Memory B cell (primary cell): Measurements from ENCODE around the gene FBXW8.

Source experiments
- ATAC-seq: fragments of 150-1000 bp; cut with Tn5 transposase; 2 replicates; pipeline ENCODE4 v1.10.0; 2021; ENCODE audit warnings: low read depth, mild to moderate bottlenecking, moderate library complexity
- DNase-seq, 2 donors: peaks; one replicate each; pipeline ENCODE4 v3.0.0; 2022; ENCODE audit warnings: low spot score in 2 of 2
- H3K27ac Mint-ChIP-seq: one replicate; pipeline ENCODE4 v1.8.0; 2022; ENCODE audit warnings: mild to moderate bottlenecking, moderate library complexity, mixed read lengths
- H3K27me3 Mint-ChIP-seq: one replicate; pipeline ENCODE4 v1.8.0; 2022; ENCODE audit warnings: mixed read lengths
- H3K36me3 Mint-ChIP-seq: one replicate; pipeline ENCODE4 v1.8.0; 2022; ENCODE audit warnings: mild to moderate bottlenecking, mixed read lengths
- H3K4me1 Mint-ChIP-seq: one replicate; pipeline ENCODE4 v1.8.0; 2022; ENCODE audit warnings: mixed read lengths
- H3K4me3 Mint-ChIP-seq: one replicate; pipeline ENCODE4 v1.8.0; 2022; ENCODE audit warnings: mild to moderate bottlenecking, moderate library complexity, mixed read lengths
- H3K9me3 Mint-ChIP-seq: one replicate; pipeline ENCODE4 v1.8.0; 2022; ENCODE audit warnings: mixed read lengths

The FBXW8 gene

DNA sequence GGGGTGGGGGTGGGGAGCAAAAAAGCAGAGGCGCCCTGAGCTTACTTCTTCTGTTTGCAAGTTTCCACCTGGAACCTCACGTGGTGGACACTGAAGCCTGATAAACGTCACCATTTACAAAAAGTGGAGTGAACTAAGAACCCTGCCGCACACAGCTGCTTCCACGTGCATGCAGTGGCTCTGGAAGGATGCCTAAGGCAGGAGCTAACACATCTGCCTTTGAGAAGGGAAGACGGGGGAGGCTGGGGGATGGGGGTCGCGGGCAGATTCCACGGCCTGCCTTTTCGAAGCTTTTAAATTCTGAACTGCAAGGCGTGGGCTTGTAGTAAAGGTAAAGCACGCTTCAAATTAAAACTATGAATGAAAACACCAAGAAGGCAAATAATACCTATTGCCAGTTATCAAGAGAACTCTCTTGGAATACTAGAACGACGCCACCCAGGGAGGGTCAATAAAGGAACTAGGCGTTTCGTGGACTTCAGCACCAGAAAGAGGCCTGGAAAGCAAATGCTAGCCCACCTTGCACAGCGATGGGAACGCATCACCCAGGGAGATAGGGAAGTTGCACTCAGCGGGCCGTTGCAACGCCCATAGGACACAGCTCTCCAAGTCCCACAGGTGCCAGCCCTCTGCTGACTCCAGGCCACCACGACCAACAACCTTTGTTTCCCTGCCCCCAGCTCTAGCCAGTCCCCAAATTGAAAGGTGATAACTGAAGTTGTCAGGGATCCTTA, 126.7 kb downstream of the FBXW8 start:
- Mint-ChIP-seq H3K27me3 (no peaks in the 10 kb centered on the region), H3K27ac (no peak overlapping the region), H3K36me3 (no peaks in the 10 kb centered on the region), H3K9me3 (no peaks in the 10 kb centered on the region), H3K4me3 (no peak overlapping the region), H3K4me1 (peaks cover 8% of the 10 kb centered on the region)
- ATAC-seq (no peak), DNase-seq (no peak)

GRCh38 chr12:117038023-117038680, 127.4 kb downstream of the FBXW8 start:
- Mint-ChIP-seq H3K9me3 (no peaks in the 10 kb centered on the region), H3K4me3 (no peak overlapping the region), H3K4me1 (peaks cover 7% of the 10 kb centered on the region), H3K27me3 (no peaks in the 10 kb centered on the region), H3K36me3 (no peaks in the 10 kb centered on the region), H3K27ac (no peak overlapping the region)
- ATAC-seq (no peak), DNase-seq (no peak)

- ATAC-seq (no peak), DNase-seq (no peak)
- Mint-ChIP-seq H3K27me3 (no peaks in the 10 kb centered on the region), H3K36me3 (no peaks in the 10 kb centered on the region), H3K4me1 (peaks cover 2% of the 10 kb centered on the region), H3K4me3 (no peak overlapping the region), H3K27ac (no peak overlapping the region), H3K9me3 (no peaks in the 10 kb centered on the region)
These were observed 128.2 kb downstream of the FBXW8 start for GRCh38 chr12:117038919-117039318.

DNA sequence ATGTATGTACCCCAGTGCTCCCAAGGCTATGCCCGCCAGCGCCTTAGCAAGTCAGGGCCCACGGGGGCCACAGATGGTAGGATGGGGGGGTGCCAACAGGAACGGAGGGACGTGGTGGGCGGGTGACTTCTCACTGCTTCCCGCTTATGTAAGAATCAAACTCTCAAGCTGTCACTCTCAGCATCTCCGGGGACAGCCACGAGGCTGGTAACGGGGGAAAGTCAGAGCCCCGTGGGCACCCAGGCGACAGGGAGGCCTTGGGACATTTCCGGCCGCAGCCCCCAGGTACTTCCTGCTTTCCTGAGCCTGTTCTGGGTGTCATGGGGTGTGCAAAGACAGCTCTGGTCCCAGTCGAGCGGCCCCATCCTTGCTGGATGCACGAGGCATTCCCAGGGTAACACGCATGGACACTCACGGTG, 129.2 kb downstream of the FBXW8 start:
- H3K27ac Mint-ChIP-seq: no peak overlapping the region
- DNase-seq: no peak
- peaks cover 2% of the 10 kb centered on the region for H3K4me1 Mint-ChIP-seq
- H3K27me3 Mint-ChIP-seq: no peaks in the 10 kb centered on the region
- no peaks in the 10 kb centered on the region for H3K36me3 Mint-ChIP-seq
- H3K9me3 Mint-ChIP-seq: no peaks in the 10 kb centered on the region
- no peak overlapping the region for H3K4me3 Mint-ChIP-seq
- ATAC-seq: no peak

DNA sequence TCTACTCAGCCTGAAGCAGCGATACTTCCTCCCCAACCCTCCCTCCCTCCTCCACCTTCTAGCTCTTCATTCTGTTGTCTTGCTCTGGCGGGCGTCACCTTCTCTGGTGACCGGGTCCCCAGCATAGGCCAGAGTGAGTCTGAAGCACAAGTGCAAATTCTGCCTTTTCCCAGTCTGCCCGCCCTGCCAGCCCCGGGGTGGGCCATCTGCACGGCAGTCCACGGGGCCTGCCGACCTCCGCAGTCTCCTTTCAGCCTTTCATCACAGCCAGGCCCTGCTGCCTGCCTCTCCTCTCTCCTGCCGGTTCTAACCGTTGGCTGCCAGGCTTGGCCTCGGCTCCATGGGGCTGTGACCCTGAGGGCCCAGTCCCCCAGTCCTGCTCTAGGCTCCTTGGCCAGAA, 129.7 kb downstream of the FBXW8 start:
- ATAC-seq (no peak), DNase-seq (no peak)
- Mint-ChIP-seq H3K36me3 (no peaks in the 10 kb centered on the region), H3K9me3 (no peaks in the 10 kb centered on the region), H3K4me3 (no peak overlapping the region), H3K4me1 (peaks cover 4% of the 10 kb centered on the region), H3K27ac (no peak overlapping the region), H3K27me3 (no peaks in the 10 kb centered on the region)

DNA sequence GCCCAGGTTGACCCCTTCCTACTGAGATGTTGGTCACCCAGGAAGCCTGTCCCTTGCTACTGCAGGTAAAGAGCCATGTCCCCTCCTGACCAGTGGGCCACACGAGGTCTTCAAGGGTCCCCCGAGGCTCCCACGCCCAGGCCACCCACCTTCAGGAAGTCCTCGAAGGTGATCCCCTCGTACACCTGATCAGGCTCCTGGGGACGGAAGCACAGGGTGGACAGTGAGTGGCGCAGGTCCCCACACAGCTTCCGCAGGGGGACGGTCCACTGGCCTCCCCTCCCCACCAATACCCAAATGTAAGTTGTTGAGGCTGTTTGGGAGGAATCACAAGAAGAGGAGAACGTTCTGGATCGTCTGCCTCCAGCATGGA, 131.0 kb downstream of the FBXW8 start:
- no peak for ATAC-seq

DNA sequence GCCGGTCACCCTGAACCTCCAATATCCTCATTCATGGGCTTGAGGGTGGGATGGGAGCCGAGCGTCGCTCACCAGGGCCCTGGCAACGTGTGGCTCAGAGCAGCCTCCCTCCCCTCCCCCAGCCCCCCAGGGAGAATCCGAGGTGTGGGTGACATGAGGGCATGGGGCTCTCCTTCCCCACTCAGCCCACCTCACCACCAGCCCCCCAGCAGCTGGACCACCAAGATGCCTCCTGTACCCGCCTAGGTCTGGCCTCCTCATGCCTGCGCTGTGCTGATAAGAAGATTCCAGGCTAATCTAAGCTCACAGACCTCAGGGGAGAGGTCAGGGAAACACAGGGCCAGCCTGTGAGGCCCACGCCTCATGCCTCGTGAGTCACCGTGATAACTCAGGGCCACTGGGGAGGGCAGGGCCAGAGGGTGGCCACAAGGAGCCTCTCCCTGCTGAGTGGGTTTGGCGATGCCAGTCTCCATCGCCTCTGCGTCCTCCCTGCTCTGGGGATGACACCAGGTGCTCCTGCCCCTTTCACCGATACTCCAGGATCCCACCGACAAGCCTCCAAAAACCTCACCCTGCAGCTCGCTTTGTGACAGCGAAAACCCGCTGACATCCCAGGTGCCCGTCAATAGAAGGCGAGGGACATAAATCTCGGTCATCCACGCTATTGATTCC, 131.6 kb downstream of the FBXW8 start:
- H3K4me3 Mint-ChIP-seq: no peak overlapping the region
- no peak for ATAC-seq
- H3K36me3 Mint-ChIP-seq: no peaks in the 10 kb centered on the region
- no peak overlapping the region for H3K27ac Mint-ChIP-seq
- H3K4me1 Mint-ChIP-seq: peaks cover 9% of the 10 kb centered on the region
- H3K27me3 Mint-ChIP-seq: no peaks in the 10 kb centered on the region
- DNase-seq: no peak
- no peaks in the 10 kb centered on the region for H3K9me3 Mint-ChIP-seq

More for the DNA sequence above, 131.0 kb downstream of the FBXW8 start:
- DNase-seq: no peak
- Mint-ChIP-seq H3K4me3 (no peak overlapping the region), H3K4me1 (peaks cover 9% of the 10 kb centered on the region), H3K9me3 (no peaks in the 10 kb centered on the region), H3K36me3 (no peaks in the 10 kb centered on the region), H3K27me3 (no peaks in the 10 kb centered on the region), H3K27ac (no peak overlapping the region)

DNA sequence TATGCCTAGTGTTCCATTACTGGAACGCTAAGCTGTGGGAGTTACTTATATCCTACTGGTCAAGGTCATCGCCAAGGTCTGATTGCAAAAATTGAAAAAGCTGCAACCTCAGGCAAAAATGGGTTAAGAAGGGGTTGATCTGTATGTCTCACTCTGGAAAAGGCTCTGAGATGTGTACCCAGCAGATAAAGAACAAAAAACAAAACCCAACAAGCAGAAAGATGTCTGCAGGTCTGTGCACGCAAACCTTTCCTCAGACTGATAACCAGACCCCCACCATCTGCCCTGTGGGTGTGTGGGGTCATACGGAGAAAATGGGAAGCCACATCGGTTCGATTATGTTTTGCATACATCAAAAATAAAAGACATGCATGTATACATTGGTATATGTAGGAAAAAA, 132.1 kb downstream of the FBXW8 start:
- H3K36me3 Mint-ChIP-seq: no peaks in the 10 kb centered on the region
- no peaks in the 10 kb centered on the region for H3K27me3 Mint-ChIP-seq
- DNase-seq (no peak), ATAC-seq (no peak)
- peaks cover 9% of the 10 kb centered on the region for H3K4me1 Mint-ChIP-seq
- no peaks in the 10 kb centered on the region for H3K9me3 Mint-ChIP-seq
- no peak overlapping the region for H3K27ac Mint-ChIP-seq
- H3K4me3 Mint-ChIP-seq: no peak overlapping the region

- Mint-ChIP-seq H3K4me1 (peaks cover 9% of the 10 kb centered on the region), H3K27ac (no peak overlapping the region), H3K27me3 (no peaks in the 10 kb centered on the region), H3K36me3 (no peaks in the 10 kb centered on the region), H3K9me3 (no peaks in the 10 kb centered on the region), H3K4me3 (no peak overlapping the region)
- ATAC-seq (no peak), DNase-seq (no peak)
These were observed 133.6 kb downstream of the FBXW8 start for GRCh38 chr12:117044311-117044710.

- H3K27ac Mint-ChIP-seq: no peak overlapping the region
- H3K4me3 Mint-ChIP-seq: no peak overlapping the region
- ATAC-seq (no peak), DNase-seq (no peak)
- H3K9me3 Mint-ChIP-seq: no peaks in the 10 kb centered on the region
- peaks cover 9% of the 10 kb centered on the region for H3K4me1 Mint-ChIP-seq
- no peaks in the 10 kb centered on the region for H3K27me3 Mint-ChIP-seq
- no peaks in the 10 kb centered on the region for H3K36me3 Mint-ChIP-seq
These were observed 134.0 kb downstream of the FBXW8 start for GRCh38 chr12:117044790-117045159.

GRCh38 chr12:117045160-117046010, 134.6 kb downstream of the FBXW8 start:
- ATAC-seq: peak; percentile 19
- Mint-ChIP-seq H3K36me3 (no peaks in the 10 kb centered on the region), H3K27me3 (no peaks in the 10 kb centered on the region)

GRCh38 chr12:117046011-117046369, 135.2 kb downstream of the FBXW8 start:
- Mint-ChIP-seq H3K9me3 (no peaks in the 10 kb centered on the region), H3K27me3 (no peaks in the 10 kb centered on the region), H3K36me3 (no peaks in the 10 kb centered on the region), H3K4me3 (no peak overlapping the region), H3K27ac (no peak overlapping the region), H3K4me1 (peaks cover 7% of the 10 kb centered on the region)
- DNase-seq (no peak), ATAC-seq (no peak)

More at GRCh38 chr12:117045160-117046010, 134.6 kb downstream of the FBXW8 start:
- no peak for DNase-seq
- Mint-ChIP-seq H3K4me3 (no peak overlapping the region), H3K27ac (no peak overlapping the region), H3K4me1 (peaks cover 9% of the 10 kb centered on the region), H3K9me3 (no peaks in the 10 kb centered on the region)

- Mint-ChIP-seq H3K4me3 (no peak overlapping the region), H3K4me1 (peaks cover 10% of the 10 kb centered on the region), H3K9me3 (no peaks in the 10 kb centered on the region), H3K27ac (no peak overlapping the region), H3K36me3 (no peaks in the 10 kb centered on the region), H3K27me3 (no peaks in the 10 kb centered on the region)
- DNase-seq (no peak), ATAC-seq (no peak)
These were observed 135.7 kb downstream of the FBXW8 start for GRCh38 chr12:117046425-117046824.
